Gastrocnemius medialis (tissue), 4 donors: Measurements from ENCODE around the gene TMEM266.

Experiments
- POLR2A ChIP-seq, 2 donors: fragments of 450-650 bp; IDR thresholded peaks; one replicate each; pipeline ENCODE4 v1.6.1; 2017; ENCODE audit warnings: antibody characterized with exemption in 2 of 2, mild to moderate bottlenecking in 2 of 2, moderate library complexity in 2 of 2
- TF ChIP-seq, protein P1 (sequence below), 5 experiments: fragments of 450-650 bp in 3 of 5; fragments of 200-600 bp in 2 of 5; sonication (generic) in 2 of 5; IDR thresholded peaks in 4 of 5; conservative IDR thresholded peaks in 1 of 5; 1 replicate in 4 of 5; 2 replicates in 1 of 5; pipeline ENCODE4 v1.5.1; 2016 to 2019; ENCODE audit warnings: antibody characterized with exemption in 5 of 5, mild to moderate bottlenecking in 3 of 5, moderate library complexity in 3 of 5

DNA sequence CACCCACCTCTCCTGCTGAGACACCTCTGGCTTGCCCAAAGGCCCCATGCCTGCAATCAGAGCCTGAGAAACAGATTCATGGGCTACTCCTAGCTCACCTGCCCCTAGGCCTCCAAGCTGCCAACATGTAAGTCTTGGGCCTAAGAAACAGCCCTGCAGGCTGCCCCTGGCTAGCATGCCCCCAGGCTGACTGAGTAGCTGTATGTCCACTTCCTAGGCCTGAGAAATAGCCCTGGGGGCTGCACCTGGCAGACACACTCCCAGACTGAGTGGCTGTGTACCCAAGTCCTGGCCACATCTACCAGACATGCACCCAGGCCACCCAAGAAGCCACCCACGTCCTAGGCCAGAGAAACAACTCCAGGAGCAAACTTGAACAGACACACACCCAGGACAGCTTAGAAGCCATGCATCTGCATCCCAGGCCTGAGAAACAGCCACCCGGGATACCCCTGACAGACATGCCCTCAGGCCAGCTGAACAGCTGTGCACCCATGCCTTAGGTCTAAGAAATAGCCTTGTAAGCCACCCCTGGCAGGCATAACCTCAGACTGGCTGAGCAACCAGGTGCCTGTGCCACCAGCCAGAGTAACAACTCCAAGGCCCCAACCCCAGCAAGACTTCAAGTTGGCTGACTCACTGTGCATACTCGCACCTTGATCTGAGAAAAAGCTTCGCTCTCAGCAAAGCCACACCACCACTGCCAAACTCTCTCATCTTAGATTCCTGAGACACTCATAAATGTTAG is 35.6 kb upstream of the TMEM266 start:
- no peak for TF ChIP-seq POLR2A (IDR thresholded peaks at IDR 0.05)
- TF ChIP-seq, protein P1, sequence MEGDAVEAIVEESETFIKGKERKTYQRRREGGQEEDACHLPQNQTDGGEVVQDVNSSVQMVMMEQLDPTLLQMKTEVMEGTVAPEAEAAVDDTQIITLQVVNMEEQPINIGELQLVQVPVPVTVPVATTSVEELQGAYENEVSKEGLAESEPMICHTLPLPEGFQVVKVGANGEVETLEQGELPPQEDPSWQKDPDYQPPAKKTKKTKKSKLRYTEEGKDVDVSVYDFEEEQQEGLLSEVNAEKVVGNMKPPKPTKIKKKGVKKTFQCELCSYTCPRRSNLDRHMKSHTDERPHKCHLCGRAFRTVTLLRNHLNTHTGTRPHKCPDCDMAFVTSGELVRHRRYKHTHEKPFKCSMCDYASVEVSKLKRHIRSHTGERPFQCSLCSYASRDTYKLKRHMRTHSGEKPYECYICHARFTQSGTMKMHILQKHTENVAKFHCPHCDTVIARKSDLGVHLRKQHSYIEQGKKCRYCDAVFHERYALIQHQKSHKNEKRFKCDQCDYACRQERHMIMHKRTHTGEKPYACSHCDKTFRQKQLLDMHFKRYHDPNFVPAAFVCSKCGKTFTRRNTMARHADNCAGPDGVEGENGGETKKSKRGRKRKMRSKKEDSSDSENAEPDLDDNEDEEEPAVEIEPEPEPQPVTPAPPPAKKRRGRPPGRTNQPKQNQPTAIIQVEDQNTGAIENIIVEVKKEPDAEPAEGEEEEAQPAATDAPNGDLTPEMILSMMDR (IDR thresholded peaks at IDR 0.05 in 4 of 5, conservative IDR thresholded peaks at IDR 0.05 in 1 of 5): no peak
